ENCODE data around the gene ENDOV. TPM values are rescaled to one million over a fixed set of nuclear protein-coding genes. Genes with fewer than 3 reads are reported as not detected.

The ENDOV gene
- total RNA-seq, 1 donor from 2014 or later = 28.1 TPM

DNA sequence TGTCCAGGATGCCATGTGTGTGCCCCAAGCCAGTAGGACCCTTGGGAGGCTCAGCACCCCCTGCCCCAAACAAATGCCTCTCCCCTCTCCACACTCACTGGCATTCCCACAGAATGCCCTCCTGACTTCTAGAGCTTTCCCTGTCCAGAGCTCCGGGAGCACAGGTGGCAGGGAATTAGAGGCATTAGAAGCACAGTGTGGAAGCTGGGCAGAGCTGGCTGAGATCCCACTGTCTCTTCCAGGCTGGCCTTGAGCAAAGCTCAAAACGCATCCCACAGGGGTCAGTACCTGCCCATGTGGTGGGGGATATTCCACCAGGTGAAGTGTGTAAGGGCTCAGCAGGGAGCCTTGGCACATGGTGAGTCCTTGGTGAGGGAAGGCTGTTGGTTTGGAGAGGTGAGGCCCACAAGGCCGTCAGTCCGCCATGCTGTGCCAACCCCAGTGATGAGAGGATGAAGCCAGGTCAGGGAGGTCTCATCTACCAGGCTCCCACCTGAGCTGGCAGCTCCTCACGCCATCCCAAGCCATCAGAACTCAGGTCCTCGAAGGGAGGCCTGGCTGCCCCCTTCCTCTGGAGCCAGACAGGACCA, 18.1 kb downstream of the ENDOV start:
- TF ChIP-seq, protein P1, sequence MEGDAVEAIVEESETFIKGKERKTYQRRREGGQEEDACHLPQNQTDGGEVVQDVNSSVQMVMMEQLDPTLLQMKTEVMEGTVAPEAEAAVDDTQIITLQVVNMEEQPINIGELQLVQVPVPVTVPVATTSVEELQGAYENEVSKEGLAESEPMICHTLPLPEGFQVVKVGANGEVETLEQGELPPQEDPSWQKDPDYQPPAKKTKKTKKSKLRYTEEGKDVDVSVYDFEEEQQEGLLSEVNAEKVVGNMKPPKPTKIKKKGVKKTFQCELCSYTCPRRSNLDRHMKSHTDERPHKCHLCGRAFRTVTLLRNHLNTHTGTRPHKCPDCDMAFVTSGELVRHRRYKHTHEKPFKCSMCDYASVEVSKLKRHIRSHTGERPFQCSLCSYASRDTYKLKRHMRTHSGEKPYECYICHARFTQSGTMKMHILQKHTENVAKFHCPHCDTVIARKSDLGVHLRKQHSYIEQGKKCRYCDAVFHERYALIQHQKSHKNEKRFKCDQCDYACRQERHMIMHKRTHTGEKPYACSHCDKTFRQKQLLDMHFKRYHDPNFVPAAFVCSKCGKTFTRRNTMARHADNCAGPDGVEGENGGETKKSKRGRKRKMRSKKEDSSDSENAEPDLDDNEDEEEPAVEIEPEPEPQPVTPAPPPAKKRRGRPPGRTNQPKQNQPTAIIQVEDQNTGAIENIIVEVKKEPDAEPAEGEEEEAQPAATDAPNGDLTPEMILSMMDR (IDR thresholded peaks at IDR 0.05) = no peak
- CTCF ChIA-PET = no interaction called here
- H3K27me3 Mint-ChIP-seq = no peaks in the 10 kb centered on the region

DNA sequence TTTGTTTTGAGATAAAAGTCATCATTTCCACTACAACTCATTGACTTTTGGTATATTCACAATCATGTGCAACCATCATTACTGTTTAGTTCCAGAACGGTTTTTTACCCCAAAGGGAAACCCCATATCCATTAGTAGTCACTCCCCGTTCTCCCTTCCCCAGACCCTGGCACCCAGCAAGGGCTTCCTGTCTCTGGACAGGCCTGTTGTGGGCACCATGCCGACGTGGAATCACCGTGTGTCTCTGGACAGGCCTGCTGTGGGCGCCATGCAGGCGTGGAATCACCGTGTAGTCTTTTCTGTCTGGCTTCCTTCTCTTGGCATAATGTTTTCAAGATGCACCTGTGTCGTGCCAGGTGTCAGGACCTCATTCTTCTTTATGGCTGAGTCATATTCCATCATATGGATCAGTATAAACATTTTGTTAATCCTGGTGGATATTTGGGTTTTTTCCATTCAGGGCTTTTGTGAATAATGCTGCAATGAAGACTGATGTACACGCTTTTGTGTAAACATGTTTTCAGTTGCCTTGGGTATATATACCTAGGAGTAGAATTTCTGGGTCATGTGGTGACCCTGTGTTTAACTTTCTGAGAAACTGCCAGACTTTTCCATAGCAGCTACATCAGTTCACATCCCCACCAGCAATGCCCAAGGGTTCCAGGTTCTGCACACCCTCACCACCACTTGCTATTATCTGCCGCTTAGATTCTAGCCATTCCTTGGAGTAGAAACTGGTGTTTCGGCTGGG, 19.1 kb downstream of the ENDOV start:
- H3K4me1 Mint-ChIP-seq = no peaks in the 10 kb centered on the region
- CTCF ChIA-PET = no interaction called here
- H3K9me3 Mint-ChIP-seq = peaks cover 7% of the 10 kb centered on the region
- intact Hi-C loops (cut with micrococcal nuclease) = no loop called here
- DNase-seq (no peak), ATAC-seq (ENCODE audit: low read depth) (no peak)
- no peaks in the 10 kb centered on the region for H3K36me3 Mint-ChIP-seq (ENCODE audit: low read depth)
- no peaks in the 10 kb centered on the region for H3K27me3 Mint-ChIP-seq
- no peak overlapping the region for H3K27ac Mint-ChIP-seq
- TF ChIP-seq, protein P1 (IDR thresholded peaks at IDR 0.05) = no peak
- H3K4me3 Mint-ChIP-seq = no peak overlapping the region
- POLR2A ChIA-PET = interaction anchor here (1.1 kb wide), 1 partner anchor 20 kb away, joined by 3 read pairs; no protein-coding TSS in a partner anchor

More for the DNA sequence above, 18.1 kb downstream of the ENDOV start:
- DNase-seq (no peak), ATAC-seq (ENCODE audit: low read depth) (no peak)
- intact Hi-C loops (cut with micrococcal nuclease) = no loop called here
- peaks cover 7% of the 10 kb centered on the region for H3K9me3 Mint-ChIP-seq
- H3K4me3 Mint-ChIP-seq = no peak overlapping the region
- POLR2A ChIA-PET = interaction anchor here (0.6 to 1.1 kb wide), 2 partner anchors 21 to 413 kb away, joined by 3 to 4 read pairs; no protein-coding TSS in a partner anchor
- H3K36me3 Mint-ChIP-seq (ENCODE audit: low read depth) = no peaks in the 10 kb centered on the region
- H3K27ac Mint-ChIP-seq = no peak overlapping the region
- H3K4me1 Mint-ChIP-seq = no peaks in the 10 kb centered on the region

DNA sequence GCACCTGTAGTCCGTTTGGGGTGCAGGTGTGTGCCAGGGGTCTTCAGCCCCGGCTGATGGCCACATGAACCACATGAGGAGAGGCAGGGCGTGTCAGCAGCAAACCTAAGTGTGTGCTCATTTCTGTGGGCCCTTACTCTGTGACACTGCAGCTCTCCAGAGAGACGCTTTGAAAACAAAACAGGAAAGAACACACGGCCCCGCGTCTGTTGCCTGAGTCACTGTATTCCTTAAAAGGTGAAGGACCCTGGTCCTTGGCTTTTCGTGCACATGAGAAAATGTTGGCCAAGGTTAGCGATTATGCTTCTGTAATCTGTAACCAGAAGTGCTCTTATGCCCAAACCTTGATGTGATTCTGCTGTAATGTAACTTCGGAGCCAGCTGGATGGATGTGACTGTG, 22.6 kb downstream of the ENDOV start:
- peaks cover 7% of the 10 kb centered on the region for H3K9me3 Mint-ChIP-seq
- intact Hi-C loops (cut with micrococcal nuclease) = no loop called here
- H3K36me3 Mint-ChIP-seq (ENCODE audit: low read depth) = no peaks in the 10 kb centered on the region
- ChIA-PET CTCF (interaction anchor here (1.7 kb wide), 1 partner anchor 10 kb away, joined by 4 read pairs; no protein-coding TSS in a partner anchor), POLR2A (no interaction called here)
- no peaks in the 10 kb centered on the region for H3K4me1 Mint-ChIP-seq
- DNase-seq = no peak
- no peak overlapping the region for H3K27ac Mint-ChIP-seq
- peaks cover 12% of the 10 kb centered on the region for H3K27me3 Mint-ChIP-seq
- no peak overlapping the region for H3K4me3 Mint-ChIP-seq
- ATAC-seq (ENCODE audit: low read depth) = no peak
- TF ChIP-seq, protein P1 (IDR thresholded peaks at IDR 0.05) = no peak

DNA sequence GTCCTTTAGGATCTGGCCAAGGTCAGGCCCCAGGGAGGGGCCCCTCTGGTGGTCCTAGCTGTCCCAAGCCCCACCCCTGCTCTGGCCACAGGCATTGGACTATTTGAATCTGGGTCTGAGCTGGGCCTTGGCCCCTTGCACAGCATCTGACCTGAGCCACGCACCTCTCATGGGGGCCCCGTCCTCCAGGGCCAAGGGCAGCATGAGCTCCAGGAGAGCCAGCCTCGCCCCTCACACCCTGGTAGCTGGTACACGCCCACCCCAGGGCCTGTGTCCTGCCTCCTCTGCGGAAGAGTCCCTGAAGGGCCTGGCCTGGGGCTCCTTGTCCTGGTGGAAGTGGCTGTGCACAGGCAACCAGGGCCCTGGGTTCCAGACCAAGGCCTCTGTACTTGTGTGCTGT, 23.8 kb downstream of the ENDOV start:
- ATAC-seq (ENCODE audit: low read depth) (no peak), DNase-seq (no peak)
- H3K36me3 Mint-ChIP-seq (ENCODE audit: low read depth) = no peaks in the 10 kb centered on the region
- TF ChIP-seq, protein P1 (IDR thresholded peaks at IDR 0.05) = no peak
- H3K27ac Mint-ChIP-seq = no peak overlapping the region
- no peaks in the 10 kb centered on the region for H3K4me1 Mint-ChIP-seq
- peaks cover 15% of the 10 kb centered on the region for H3K27me3 Mint-ChIP-seq
- POLR2A ChIA-PET = no interaction called here
- intact Hi-C loops (cut with micrococcal nuclease) = no loop called here
- H3K9me3 Mint-ChIP-seq = peaks cover 7% of the 10 kb centered on the region
- H3K4me3 Mint-ChIP-seq = no peak overlapping the region
- CTCF ChIA-PET = no interaction called here

DNA sequence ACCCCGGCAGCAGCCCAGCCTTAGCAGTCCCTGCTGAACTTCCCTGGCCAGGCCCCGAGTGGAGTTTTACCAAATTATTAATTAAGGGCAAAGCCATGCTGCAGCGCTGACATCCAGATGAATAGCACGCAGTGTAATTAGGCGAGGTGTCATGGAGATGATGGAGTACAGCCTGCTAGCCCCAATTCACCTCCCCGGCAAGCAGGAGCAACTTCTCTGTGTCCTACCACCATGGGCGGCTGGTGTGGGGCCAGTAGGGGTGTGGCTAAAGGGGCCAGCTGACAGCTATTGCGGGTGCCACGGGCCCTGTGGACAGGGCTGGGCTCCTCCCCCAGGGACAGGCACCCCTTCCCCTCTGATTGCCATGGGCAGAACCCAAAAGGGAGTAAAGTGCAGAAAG, 24.5 kb downstream of the ENDOV start:
- ATAC-seq (ENCODE audit: low read depth) (no peak), DNase-seq (no peak)
- H3K4me1 Mint-ChIP-seq = no peaks in the 10 kb centered on the region
- TF ChIP-seq, protein P1 (IDR thresholded peaks at IDR 0.05) = no peak
- ChIA-PET CTCF (no interaction called here), POLR2A (no interaction called here)
- H3K4me3 Mint-ChIP-seq = no peak overlapping the region
- intact Hi-C loops (cut with micrococcal nuclease) = no loop called here
- H3K27me3 Mint-ChIP-seq = peaks cover 16% of the 10 kb centered on the region
- no peak overlapping the region for H3K27ac Mint-ChIP-seq
- H3K9me3 Mint-ChIP-seq = peaks cover 7% of the 10 kb centered on the region
- H3K36me3 Mint-ChIP-seq (ENCODE audit: low read depth) = no peaks in the 10 kb centered on the region

Measured in activated B cell treated with CpG ODN at 0.5 μM for 24 hours (primary cell).